ENCODE measurements around the gene MFAP3L. TPM values are rescaled to one million over a fixed set of nuclear protein-coding genes. Genes with fewer than 3 reads are reported as not detected.

The MFAP3L gene
- total RNA-seq, 1 experiment from 2014 or later = 0.47 TPM

GRCh38 chr4:170015285-170015684 lies 10.9 kb downstream of the MFAP3L start:
- H3K27ac ChIP-seq (ENCODE audit: low read length) = no peak overlapping the region

GRCh38 chr4:170014359-170015011 lies 11.7 kb downstream of the MFAP3L start:
- no peaks in the 10 kb centered on the region for H3F3A ChIP-seq (ENCODE audit: low read length, unreplicated experiment)
- H3K9me2 ChIP-seq (replicated peaks; ENCODE audit: low read length) = no peaks in the 10 kb centered on the region
- no peak overlapping the region for H3K4me3 ChIP-seq (ENCODE audit: low read length)
- ChIA-PET CTCF (no interaction called here), POLR2A (ENCODE audit: unreplicated experiment) (no interaction called here)
- H3K9ac ChIP-seq (ENCODE audit: low read length) = no peak overlapping the region
- DNase-seq (no peak), ATAC-seq (no peak)
- no peak overlapping the region for H2AFZ ChIP-seq (ENCODE audit: low read length)
- H3K4me2 ChIP-seq (ENCODE audit: low read length) = no peak overlapping the region
- H3K9me3 ChIP-seq (ENCODE audit: low read length) = no peaks in the 10 kb centered on the region
- TF ChIP-seq EZH2 (IDR thresholded peaks at IDR 0.05; ENCODE audit: low read length, unreplicated experiment) (no peak), CTCF (conservative IDR thresholded peaks at IDR 0.05; ENCODE audit: low read depth, low read length) (no peak), EZH2phosphoT487 (IDR thresholded peaks at IDR 0.05; ENCODE audit: borderline replicate concordance, low read length) (no peak)
- H3K27ac ChIP-seq (ENCODE audit: low read length) = no peak overlapping the region
- no peaks in the 10 kb centered on the region for H3K79me2 ChIP-seq (ENCODE audit: low read length)
- BruUV-seq (replicated peaks) = no TSS peak
- no peaks in the 10 kb centered on the region for H3K4me1 ChIP-seq (ENCODE audit: insufficient read depth, low read length)
- peaks cover 2% of the 10 kb centered on the region; the same call in 1 of the 2 replicates for H3K27me3 ChIP-seq (ENCODE audit: low read length)
- no peaks in the 10 kb centered on the region for H3K36me3 ChIP-seq (ENCODE audit: low read depth, low read length)
- H4K20me1 ChIP-seq (ENCODE audit: low read length) = no peaks in the 10 kb centered on the region
- intact Hi-C loops (cut with micrococcal nuclease) = no loop called here

More at GRCh38 chr4:170015285-170015684, 10.9 kb downstream of the MFAP3L start:
- CTCF ChIA-PET = no interaction called here
- Histone ChIP-seq H3K36me3 (ENCODE audit: low read depth, low read length) (no peaks in the 10 kb centered on the region), H3K79me2 (ENCODE audit: low read length) (no peaks in the 10 kb centered on the region), H3K9me3 (ENCODE audit: low read length) (no peaks in the 10 kb centered on the region), H3K9ac (ENCODE audit: low read length) (no peak overlapping the region), H3K4me3 (ENCODE audit: low read length) (no peak overlapping the region), H3K27me3 (ENCODE audit: low read length) (peaks cover 7% of the 10 kb centered on the region; the same call in 1 of the 2 replicates), H3K4me2 (ENCODE audit: low read length) (no peak overlapping the region), H4K20me1 (ENCODE audit: low read length) (no peaks in the 10 kb centered on the region), H3K9me2 (replicated peaks; ENCODE audit: low read length) (no peaks in the 10 kb centered on the region), H3K4me1 (ENCODE audit: insufficient read depth, low read length) (no peaks in the 10 kb centered on the region), H2AFZ (ENCODE audit: low read length) (no peak overlapping the region), H3F3A (ENCODE audit: low read length, unreplicated experiment) (no peaks in the 10 kb centered on the region)
- TF ChIP-seq EZH2 (IDR thresholded peaks at IDR 0.05; ENCODE audit: low read length, unreplicated experiment) (no peak), CTCF (conservative IDR thresholded peaks at IDR 0.05; ENCODE audit: low read depth, low read length) (no peak), EZH2phosphoT487 (IDR thresholded peaks at IDR 0.05; ENCODE audit: borderline replicate concordance, low read length) (no peak)
- ATAC-seq (no peak), DNase-seq (no peak)
- intact Hi-C loops (cut with micrococcal nuclease) = no loop called here
- no TSS peak for BruUV-seq (replicated peaks)
- POLR2A ChIA-PET (ENCODE audit: unreplicated experiment) = no interaction called here

GRCh38 chr4:170012629-170012958 lies 13.6 kb downstream of the MFAP3L start:
- Histone ChIP-seq H3K27me3 (ENCODE audit: low read length) (no peaks in the 10 kb centered on the region), H3K9me2 (replicated peaks; ENCODE audit: low read length) (no peaks in the 10 kb centered on the region), H3F3A (ENCODE audit: low read length, unreplicated experiment) (no peaks in the 10 kb centered on the region), H2AFZ (ENCODE audit: low read length) (no peak overlapping the region), H3K36me3 (ENCODE audit: low read depth, low read length) (no peaks in the 10 kb centered on the region), H4K20me1 (ENCODE audit: low read length) (no peaks in the 10 kb centered on the region), H3K9me3 (ENCODE audit: low read length) (no peaks in the 10 kb centered on the region), H3K4me1 (ENCODE audit: insufficient read depth, low read length) (no peaks in the 10 kb centered on the region), H3K27ac (ENCODE audit: low read length) (no peak overlapping the region), H3K79me2 (ENCODE audit: low read length) (no peaks in the 10 kb centered on the region), H3K4me2 (ENCODE audit: low read length) (no peak overlapping the region), H3K4me3 (ENCODE audit: low read length) (no peak overlapping the region), H3K9ac (ENCODE audit: low read length) (no peak overlapping the region)
- CTCF ChIA-PET = no interaction called here
- BruUV-seq (replicated peaks) = no TSS peak
- intact Hi-C loops (cut with micrococcal nuclease) = no loop called here
- POLR2A ChIA-PET (ENCODE audit: unreplicated experiment) = no interaction called here
- ATAC-seq (no peak), DNase-seq (no peak)
- no peak for TF ChIP-seq CTCF (conservative IDR thresholded peaks at IDR 0.05; ENCODE audit: low read depth, low read length)
- no peak for TF ChIP-seq EZH2phosphoT487 (IDR thresholded peaks at IDR 0.05; ENCODE audit: borderline replicate concordance, low read length)
- no peak for TF ChIP-seq EZH2 (IDR thresholded peaks at IDR 0.05; ENCODE audit: low read length, unreplicated experiment)

All from PC-3 (cell line).